Measurements from ENCODE around the gene PRKG1.

Gene PRKG1

DNA sequence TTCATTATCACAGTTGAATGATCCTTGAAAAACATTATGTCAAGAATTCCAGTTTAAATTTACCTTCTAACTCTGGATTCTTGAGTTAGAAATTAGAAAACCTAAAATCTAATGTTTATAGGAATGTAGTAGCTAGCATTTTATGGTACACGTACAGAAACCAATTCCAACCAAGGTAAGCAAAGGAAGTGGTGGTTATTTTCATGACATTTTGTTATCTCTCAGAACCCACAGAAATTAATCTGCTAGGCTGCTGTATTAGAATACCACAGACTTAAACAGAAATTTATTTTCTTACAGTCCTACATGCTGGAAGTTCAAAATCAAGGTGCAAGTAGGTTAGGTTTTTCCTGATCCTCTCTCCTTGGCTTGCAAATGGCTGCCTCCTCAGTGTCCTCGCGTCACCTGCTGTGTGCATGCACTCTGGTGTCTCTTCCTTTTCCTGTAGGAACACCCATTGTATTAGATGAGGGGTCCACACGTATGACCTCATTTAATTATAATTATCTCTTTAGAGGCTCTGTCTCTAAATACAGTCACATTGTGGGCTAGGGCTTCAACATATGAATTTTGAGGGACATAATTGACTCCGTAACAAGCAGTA lies 633.6 kb downstream of the PRKG1 start:
- Histone ChIP-seq H3K36me3 (ENCODE audit: control insufficient read depth, insufficient read depth, low read length) (no peaks in the 10 kb centered on the region), H3K4me1 (ENCODE audit: control insufficient read depth, low read depth, low read length) (no peaks in the 10 kb centered on the region), H3K27me3 (ENCODE audit: insufficient read depth, low read length, poor library complexity) (no peaks in the 10 kb centered on the region), H4K8ac (ENCODE audit: low read depth, low read length) (no peak overlapping the region), H3K4me3 (ENCODE audit: low read length) (no peak overlapping the region), H2BK15ac (replicated peaks; ENCODE audit: low read depth) (peak overlapping the region; percentile 64), H2BK5ac (ENCODE audit: low read length) (no peak overlapping the region), H3K23ac (ENCODE audit: low read length) (no peak overlapping the region), H3K9ac (ENCODE audit: low read length) (no peak overlapping the region), H3K79me2 (ENCODE audit: control insufficient read depth, insufficient read depth, low read length) (no peaks in the 10 kb centered on the region), H3K18ac (ENCODE audit: low read length) (no peak overlapping the region), H3K79me1 (ENCODE audit: low read length) (no peaks in the 10 kb centered on the region), H3K4ac (ENCODE audit: low read depth, low read length) (no peak overlapping the region), H4K5ac (ENCODE audit: low read length) (no peak overlapping the region), H2BK120ac (ENCODE audit: low read depth, low read length) (no peak overlapping the region), H3K27ac (ENCODE audit: low read depth, low read length) (no peak overlapping the region), H3K56ac (ENCODE audit: low read length) (no peak overlapping the region), H3K4me2 (ENCODE audit: low read length) (no peak overlapping the region), H2AK5ac (ENCODE audit: low read length) (no peak overlapping the region)
- DNase-seq: no peak
- WGBS (ENCODE audit: extremely low coverage, insufficient coverage, low lambda C conversion rate): no CpG with 5 or more reads among the region's 5 CpGs

DNA sequence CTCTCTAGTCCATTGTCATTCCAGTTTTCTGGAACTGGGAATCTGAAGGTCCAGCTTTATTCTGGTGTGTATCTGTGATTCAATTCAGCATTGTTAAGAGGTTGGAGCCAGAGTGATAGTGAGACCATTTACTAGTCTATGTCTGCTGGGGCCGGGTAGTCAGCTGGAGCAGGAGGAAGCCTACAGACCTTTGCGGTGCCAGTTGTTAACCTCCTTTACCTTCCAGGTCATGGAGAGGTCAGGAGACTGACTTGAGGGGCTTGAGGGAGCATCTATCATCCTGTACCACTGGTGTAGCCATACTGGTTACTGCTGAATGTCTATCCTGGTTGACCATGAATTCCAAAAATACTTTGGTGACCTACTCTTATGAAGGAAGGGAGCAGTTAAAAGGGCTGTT lies 634.3 kb downstream of the PRKG1 start:
- H3K4me2 ChIP-seq (ENCODE audit: low read length): no peak overlapping the region
- no peak overlapping the region for H3K4ac ChIP-seq (ENCODE audit: low read depth, low read length)
- no peak for DNase-seq
- no peaks in the 10 kb centered on the region for H3K27me3 ChIP-seq (ENCODE audit: insufficient read depth, low read length, poor library complexity)
- no peak overlapping the region for H4K8ac ChIP-seq (ENCODE audit: low read depth, low read length)
- H3K56ac ChIP-seq (ENCODE audit: low read length): no peak overlapping the region
- no peak overlapping the region for H3K27ac ChIP-seq (ENCODE audit: low read depth, low read length)
- H3K4me1 ChIP-seq (ENCODE audit: control insufficient read depth, low read depth, low read length): no peaks in the 10 kb centered on the region
- no peaks in the 10 kb centered on the region for H3K36me3 ChIP-seq (ENCODE audit: control insufficient read depth, insufficient read depth, low read length)
- no peaks in the 10 kb centered on the region for H3K79me2 ChIP-seq (ENCODE audit: control insufficient read depth, insufficient read depth, low read length)
- no peak overlapping the region for H2BK5ac ChIP-seq (ENCODE audit: low read length)
- no peak overlapping the region for H3K23ac ChIP-seq (ENCODE audit: low read length)
- H2AK5ac ChIP-seq (ENCODE audit: low read length): no peak overlapping the region
- no peaks in the 10 kb centered on the region for H3K79me1 ChIP-seq (ENCODE audit: low read length)
- H3K18ac ChIP-seq (ENCODE audit: low read length): no peak overlapping the region
- H2BK120ac ChIP-seq (ENCODE audit: low read depth, low read length): no peak overlapping the region
- H3K4me3 ChIP-seq (ENCODE audit: low read length): no peak overlapping the region
- H4K5ac ChIP-seq (ENCODE audit: low read length): no peak overlapping the region
- H2BK15ac ChIP-seq (replicated peaks; ENCODE audit: low read depth): no peak overlapping the region
- WGBS (ENCODE audit: extremely low coverage, insufficient coverage, low lambda C conversion rate): no CpG with 5 or more reads among the region's 2 CpGs
- no peak overlapping the region for H3K9ac ChIP-seq (ENCODE audit: low read length)

DNA sequence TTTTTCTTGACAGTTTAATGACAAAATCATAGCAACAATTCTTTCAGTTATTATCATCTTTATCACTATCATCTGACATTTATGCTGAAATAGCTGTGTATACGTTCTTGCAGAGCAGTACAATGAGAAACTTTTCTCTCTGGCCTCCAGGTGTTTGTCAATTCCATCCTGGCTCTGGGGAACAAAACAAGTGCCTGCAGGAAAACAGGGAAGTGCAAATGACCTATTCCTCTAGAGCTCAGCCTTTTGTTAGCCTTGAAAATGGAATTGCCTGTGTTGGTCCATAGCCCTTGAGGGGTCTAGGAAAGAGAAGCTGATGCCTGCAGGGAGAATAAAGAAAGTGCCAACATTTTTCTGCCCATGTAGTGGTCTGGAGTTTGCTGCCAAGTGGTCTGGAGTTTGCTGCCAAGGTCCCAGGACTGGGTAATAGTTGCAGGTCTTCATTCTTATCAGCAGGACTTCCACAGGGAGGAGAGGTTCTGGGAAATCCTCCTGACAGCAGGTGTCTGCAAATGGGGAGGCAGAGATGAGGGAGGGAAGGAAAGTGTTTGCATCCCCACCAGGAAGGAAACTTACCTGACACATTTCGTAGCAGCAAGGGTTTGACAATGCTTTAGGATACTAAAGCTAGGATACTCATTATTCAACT lies 635.2 kb downstream of the PRKG1 start:
- Histone ChIP-seq H4K5ac (ENCODE audit: low read length) (no peak overlapping the region), H3K4me2 (ENCODE audit: low read length) (no peak overlapping the region), H2AK5ac (ENCODE audit: low read length) (no peak overlapping the region), H2BK120ac (ENCODE audit: low read depth, low read length) (no peak overlapping the region), H3K18ac (ENCODE audit: low read length) (no peak overlapping the region), H3K79me1 (ENCODE audit: low read length) (no peaks in the 10 kb centered on the region), H3K27ac (ENCODE audit: low read depth, low read length) (no peak overlapping the region), H3K27me3 (ENCODE audit: insufficient read depth, low read length, poor library complexity) (no peaks in the 10 kb centered on the region), H3K4me3 (ENCODE audit: low read length) (no peak overlapping the region), H3K36me3 (ENCODE audit: control insufficient read depth, insufficient read depth, low read length) (no peaks in the 10 kb centered on the region), H3K79me2 (ENCODE audit: control insufficient read depth, insufficient read depth, low read length) (no peaks in the 10 kb centered on the region), H2BK5ac (ENCODE audit: low read length) (no peak overlapping the region), H3K9ac (ENCODE audit: low read length) (no peak overlapping the region), H2BK15ac (replicated peaks; ENCODE audit: low read depth) (no peak overlapping the region), H3K4me1 (ENCODE audit: control insufficient read depth, low read depth, low read length) (no peaks in the 10 kb centered on the region), H3K56ac (ENCODE audit: low read length) (no peak overlapping the region), H4K8ac (ENCODE audit: low read depth, low read length) (no peak overlapping the region), H3K4ac (ENCODE audit: low read depth, low read length) (no peak overlapping the region), H3K23ac (ENCODE audit: low read length) (peak overlapping the region; percentile 45)
- peak; percentile 26 for DNase-seq
- no CpG with 5 or more reads among the region's 2 CpGs for WGBS (ENCODE audit: extremely low coverage, insufficient coverage, low lambda C conversion rate)

DNA sequence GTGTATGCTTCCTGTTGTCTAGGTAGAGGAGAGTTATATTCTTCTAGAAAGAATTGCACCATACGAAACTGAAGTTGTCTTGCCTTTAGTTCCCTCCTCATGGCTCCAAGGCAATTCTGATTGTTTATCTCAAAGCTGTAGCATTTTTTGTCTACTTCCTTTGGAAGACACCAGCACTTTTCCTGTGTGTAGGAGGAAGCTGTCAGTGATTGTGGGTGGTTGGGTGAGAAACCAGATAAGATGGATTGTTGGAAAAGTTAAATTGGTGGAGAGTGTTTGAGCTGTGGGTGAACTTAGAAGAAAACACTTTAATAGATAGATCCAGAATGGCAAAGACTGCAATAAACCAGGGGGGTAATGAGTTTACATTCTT lies 637.2 kb downstream of the PRKG1 start:
- no peak for DNase-seq
- no peaks in the 10 kb centered on the region for H3K4me1 ChIP-seq (ENCODE audit: control insufficient read depth, low read depth, low read length)
- no peak overlapping the region for H3K4ac ChIP-seq (ENCODE audit: low read depth, low read length)
- no peak overlapping the region for H3K18ac ChIP-seq (ENCODE audit: low read length)
- no peak overlapping the region for H3K9ac ChIP-seq (ENCODE audit: low read length)
- no peak overlapping the region for H2AK5ac ChIP-seq (ENCODE audit: low read length)
- H3K79me2 ChIP-seq (ENCODE audit: control insufficient read depth, insufficient read depth, low read length): no peaks in the 10 kb centered on the region
- H4K5ac ChIP-seq (ENCODE audit: low read length): no peak overlapping the region
- H4K8ac ChIP-seq (ENCODE audit: low read depth, low read length): no peak overlapping the region
- H3K4me2 ChIP-seq (ENCODE audit: low read length): no peak overlapping the region
- no peaks in the 10 kb centered on the region for H3K79me1 ChIP-seq (ENCODE audit: low read length)
- no peaks in the 10 kb centered on the region for H3K36me3 ChIP-seq (ENCODE audit: control insufficient read depth, insufficient read depth, low read length)
- no CpG with 5 or more reads among the region's 1 CpG for WGBS (ENCODE audit: extremely low coverage, insufficient coverage, low lambda C conversion rate)
- no peak overlapping the region for H2BK15ac ChIP-seq (replicated peaks; ENCODE audit: low read depth)
- H2BK120ac ChIP-seq (ENCODE audit: low read depth, low read length): no peak overlapping the region
- no peaks in the 10 kb centered on the region for H3K27me3 ChIP-seq (ENCODE audit: insufficient read depth, low read length, poor library complexity)
- no peak overlapping the region for H2BK5ac ChIP-seq (ENCODE audit: low read length)
- H3K4me3 ChIP-seq (ENCODE audit: low read length): no peak overlapping the region
- H3K23ac ChIP-seq (ENCODE audit: low read length): no peak overlapping the region
- H3K56ac ChIP-seq (ENCODE audit: low read length): no peak overlapping the region
- H3K27ac ChIP-seq (ENCODE audit: low read depth, low read length): no peak overlapping the region

DNA sequence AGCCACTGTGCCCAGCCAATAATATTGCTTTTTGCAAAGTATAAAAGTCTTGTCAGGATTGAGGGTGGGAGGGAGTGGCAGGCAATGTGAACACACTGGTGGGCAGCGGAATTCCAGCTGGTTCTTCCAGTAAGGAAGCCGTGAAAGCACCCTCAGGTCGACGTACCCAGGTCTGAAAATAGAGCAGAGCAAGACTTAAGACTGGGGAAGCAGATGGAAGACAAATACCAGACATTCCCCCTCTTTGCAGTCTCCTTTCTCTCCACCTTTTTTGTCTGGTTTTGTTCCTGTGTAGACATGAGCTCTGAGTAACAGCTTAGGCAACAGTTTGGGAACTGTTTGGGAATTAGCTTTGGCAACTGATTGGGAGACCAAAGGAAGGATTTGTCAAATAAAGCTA lies 642.7 kb downstream of the PRKG1 start:
- Histone ChIP-seq H2AK5ac (ENCODE audit: low read length) (no peak overlapping the region), H3K4me3 (ENCODE audit: low read length) (no peak overlapping the region), H3K18ac (ENCODE audit: low read length) (no peak overlapping the region), H3K4ac (ENCODE audit: low read depth, low read length) (no peak overlapping the region), H2BK15ac (replicated peaks; ENCODE audit: low read depth) (no peak overlapping the region), H2BK5ac (ENCODE audit: low read length) (no peak overlapping the region), H4K5ac (ENCODE audit: low read length) (no peak overlapping the region), H3K23ac (ENCODE audit: low read length) (no peak overlapping the region), H3K36me3 (ENCODE audit: control insufficient read depth, insufficient read depth, low read length) (no peaks in the 10 kb centered on the region), H3K9ac (ENCODE audit: low read length) (no peak overlapping the region), H3K56ac (ENCODE audit: low read length) (no peak overlapping the region), H2BK120ac (ENCODE audit: low read depth, low read length) (no peak overlapping the region), H3K27me3 (ENCODE audit: insufficient read depth, low read length, poor library complexity) (no peaks in the 10 kb centered on the region), H3K4me1 (ENCODE audit: control insufficient read depth, low read depth, low read length) (no peaks in the 10 kb centered on the region), H3K27ac (ENCODE audit: low read depth, low read length) (no peak overlapping the region), H3K79me1 (ENCODE audit: low read length) (no peaks in the 10 kb centered on the region), H3K4me2 (ENCODE audit: low read length) (no peak overlapping the region), H4K8ac (ENCODE audit: low read depth, low read length) (no peak overlapping the region), H3K79me2 (ENCODE audit: control insufficient read depth, insufficient read depth, low read length) (no peaks in the 10 kb centered on the region)
- WGBS (ENCODE audit: extremely low coverage, insufficient coverage, low lambda C conversion rate): no CpG with 5 or more reads among the region's 4 CpGs
- DNase-seq: no peak

DNA sequence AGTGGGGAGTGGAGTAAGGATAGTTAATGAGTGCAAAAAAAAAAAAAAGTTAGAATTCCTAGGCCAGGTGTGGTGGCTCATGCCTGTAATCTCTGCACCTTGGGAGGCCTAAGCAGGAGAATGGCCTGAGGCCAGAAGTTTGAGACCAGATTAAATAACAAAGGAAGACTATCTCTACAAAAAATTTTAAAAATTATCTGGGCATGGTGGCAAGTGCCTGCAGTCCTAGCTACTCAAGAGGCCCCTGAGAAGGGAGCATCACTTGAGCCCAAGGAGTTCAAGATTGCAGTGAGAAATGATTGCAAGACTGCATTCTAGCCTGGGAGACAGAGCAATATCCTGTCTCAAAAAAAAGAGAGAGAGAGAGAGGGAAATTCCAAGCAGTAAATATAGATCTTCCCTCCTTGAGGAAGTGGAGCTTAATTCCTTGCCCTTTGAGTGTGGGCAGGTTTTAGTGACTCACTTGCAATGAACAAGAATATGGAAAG lies 644.6 kb downstream of the PRKG1 start:
- Histone ChIP-seq H3K27me3 (ENCODE audit: insufficient read depth, low read length, poor library complexity) (no peaks in the 10 kb centered on the region), H3K4me3 (ENCODE audit: low read length) (no peak overlapping the region), H3K18ac (ENCODE audit: low read length) (no peak overlapping the region), H3K23ac (ENCODE audit: low read length) (no peak overlapping the region), H3K4me2 (ENCODE audit: low read length) (no peak overlapping the region), H2BK5ac (ENCODE audit: low read length) (no peak overlapping the region), H3K9ac (ENCODE audit: low read length) (no peak overlapping the region), H3K36me3 (ENCODE audit: control insufficient read depth, insufficient read depth, low read length) (no peaks in the 10 kb centered on the region), H3K79me2 (ENCODE audit: control insufficient read depth, insufficient read depth, low read length) (no peaks in the 10 kb centered on the region), H3K4me1 (ENCODE audit: control insufficient read depth, low read depth, low read length) (no peaks in the 10 kb centered on the region), H3K79me1 (ENCODE audit: low read length) (no peaks in the 10 kb centered on the region), H3K4ac (ENCODE audit: low read depth, low read length) (no peak overlapping the region), H2BK15ac (replicated peaks; ENCODE audit: low read depth) (no peak overlapping the region), H2BK120ac (ENCODE audit: low read depth, low read length) (no peak overlapping the region), H4K5ac (ENCODE audit: low read length) (no peak overlapping the region), H3K56ac (ENCODE audit: low read length) (no peak overlapping the region), H2AK5ac (ENCODE audit: low read length) (no peak overlapping the region), H3K27ac (ENCODE audit: low read depth, low read length) (no peak overlapping the region), H4K8ac (ENCODE audit: low read depth, low read length) (no peak overlapping the region)
- peak; percentile 74 for DNase-seq
